Activated CD8-positive, alpha-beta T cell treated with anti-CD3 and anti-CD28 coated beads for 36 hours (primary cell): ENCODE results near the gene PKNOX2. TPM values are rescaled to one million over a fixed set of nuclear protein-coding genes. Genes with fewer than 3 reads are reported as not detected.

ENCODE experiments used
- ATAC-seq: fragments of 200-7000 bp; cut with Tn5 transposase; one replicate; pipeline ENCODE4 v1.10.0; 2021; ENCODE audit warnings: mild to moderate bottlenecking, moderate library complexity
- CTCF ChIA-PET: fragments of 350-600 bp; sonication (Branson Sonifier 250); formaldehyde crosslinking; loops from one replicate; lab custom pipeline; 2021; ENCODE audit warnings: antibody characterized with exemption; lab: Charles Lee
- POLR2A ChIA-PET: fragments of 350-600 bp; sonication (Branson Sonifier 250); formaldehyde crosslinking; loops from one replicate; lab custom pipeline; 2021; ENCODE audit warnings: antibody characterized with exemption; lab: Charles Lee
- DNase-seq: peaks from one replicate; pipeline ENCODE4 v3.0.0-alpha.2; 2020
- H3K27ac Mint-ChIP-seq: one replicate; pipeline ENCODE4 v1.8.0; 2021; ENCODE audit warnings: mild to moderate bottlenecking, mixed read lengths
- H3K27me3 Mint-ChIP-seq: one replicate; pipeline ENCODE4 v1.8.0; 2021; ENCODE audit warnings: mixed read lengths
- H3K36me3 Mint-ChIP-seq: one replicate; pipeline ENCODE4 v1.8.0; 2021; ENCODE audit warnings: low read depth, mixed read lengths
- H3K4me1 Mint-ChIP-seq: one replicate; pipeline ENCODE4 v1.8.0; 2021; ENCODE audit warnings: low read depth, mixed read lengths
- H3K4me3 Mint-ChIP-seq: one replicate; pipeline ENCODE4 v1.8.0; 2021; ENCODE audit warnings: mild to moderate bottlenecking, moderate library complexity, mixed read lengths
- H3K9me3 Mint-ChIP-seq: one replicate; pipeline ENCODE4 v1.8.0; 2021; ENCODE audit warnings: mixed read lengths
- CTCF ChIP-seq: fragments of 200-600 bp; IDR thresholded peaks from one replicate; pipeline ENCODE4 v1.8.0; 2022; ENCODE audit warnings: antibody characterized with exemption, mild to moderate bottlenecking
- intact Hi-C: fragments of 100-400 bp; cut with micrococcal nuclease; formaldehyde crosslinking; loops from one replicate; pipeline ENCODE4 v1.10.0; 2022
- total RNA-seq, 2 experiments: library from RNA; stranded (reverse); gene quantifications; one replicate each; pipeline ENCODE4 v1.2.3, GENCODE V29; 2021

Gene PKNOX2
- total RNA-seq, 2 experiments from 2014 or later = not detected

- Mint-ChIP-seq H3K4me1 (no peaks in the 10 kb centered on the region), H3K27ac (no peak overlapping the region), H3K9me3 (no peaks in the 10 kb centered on the region), H3K36me3 (no peaks in the 10 kb centered on the region), H3K4me3 (no peak overlapping the region), H3K27me3 (peaks cover 27% of the 10 kb centered on the region)
- POLR2A ChIA-PET = no interaction called here
- intact Hi-C loops = no loop called here
- TF ChIP-seq CTCF = no peak
- ATAC-seq = no peak
- DNase-seq = no peak
- CTCF ChIA-PET = interaction anchor here (0.9 kb wide), 1 partner anchor 9 kb away, joined by 3 read pairs; no protein-coding TSS in a partner anchor
These were observed 279.3 kb downstream of the PKNOX2 start for GRCh38 chr11:125443767-125444311.

- Mint-ChIP-seq H3K4me1 (no peaks in the 10 kb centered on the region), H3K9me3 (no peaks in the 10 kb centered on the region), H3K27me3 (peaks cover 21% of the 10 kb centered on the region), H3K27ac (no peak overlapping the region), H3K4me3 (no peak overlapping the region), H3K36me3 (no peaks in the 10 kb centered on the region)
- no peak for TF ChIP-seq CTCF
- intact Hi-C loops = no loop called here
- DNase-seq (no peak), ATAC-seq (no peak)
- POLR2A ChIA-PET = no interaction called here
- CTCF ChIA-PET = interaction anchor here (1.2 kb wide), 1 partner anchor 12 kb away, joined by 3 read pairs; no protein-coding TSS in a partner anchor
These were observed 281.2 kb downstream of the PKNOX2 start for GRCh38 chr11:125445731-125446130.

GRCh38 chr11:125446279-125446678, 281.7 kb downstream of the PKNOX2 start:
- DNase-seq = no peak

GRCh38 chr11:125447721-125448120, 283.2 kb downstream of the PKNOX2 start:
- ATAC-seq (no peak), DNase-seq (no peak)
- Mint-ChIP-seq H3K4me3 (no peak overlapping the region), H3K27me3 (peaks cover 5% of the 10 kb centered on the region), H3K4me1 (peaks cover 6% of the 10 kb centered on the region), H3K9me3 (no peaks in the 10 kb centered on the region), H3K36me3 (no peaks in the 10 kb centered on the region), H3K27ac (no peak overlapping the region)
- ChIA-PET CTCF (no interaction called here), POLR2A (no interaction called here)
- TF ChIP-seq CTCF = no peak
- intact Hi-C loops = no loop called here

More at GRCh38 chr11:125446279-125446678, 281.7 kb downstream of the PKNOX2 start:
- Mint-ChIP-seq H3K27ac (no peak overlapping the region), H3K4me3 (no peak overlapping the region), H3K4me1 (peaks cover 2% of the 10 kb centered on the region), H3K36me3 (no peaks in the 10 kb centered on the region), H3K9me3 (no peaks in the 10 kb centered on the region), H3K27me3 (peaks cover 16% of the 10 kb centered on the region)
- ATAC-seq = no peak
- intact Hi-C loops = no loop called here
- TF ChIP-seq CTCF = no peak
- CTCF ChIA-PET = interaction anchor here (1.2 kb wide), 1 partner anchor 13 kb away, joined by 3 read pairs; no protein-coding TSS in a partner anchor
- POLR2A ChIA-PET = no interaction called here

- TF ChIP-seq CTCF = no peak
- no peaks in the 10 kb centered on the region for H3K9me3 Mint-ChIP-seq
- POLR2A ChIA-PET = no interaction called here
- intact Hi-C loops = no loop called here
- no peak overlapping the region for H3K4me3 Mint-ChIP-seq
- no peak overlapping the region for H3K27ac Mint-ChIP-seq
- DNase-seq (no peak), ATAC-seq (no peak)
- H3K27me3 Mint-ChIP-seq = peaks cover 5% of the 10 kb centered on the region
- peaks cover 6% of the 10 kb centered on the region for H3K4me1 Mint-ChIP-seq
- no peaks in the 10 kb centered on the region for H3K36me3 Mint-ChIP-seq
- CTCF ChIA-PET = no interaction called here
These were observed 283.6 kb downstream of the PKNOX2 start for GRCh38 chr11:125448136-125448535.
